Measurements from ENCODE around the gene FRMD1.

- TF ChIP-seq POLR2A (IDR thresholded peaks at IDR 0.05; ENCODE audit: low read depth, low read length), result no peak
- TF ChIP-seq TAF1 (IDR thresholded peaks at IDR 0.05; ENCODE audit: low read depth, low read length), result no peak
Observed at GRCh38 chr6:168053086-168053956, 25.7 kb downstream of the FRMD1 start.
